ENCODE measurements around the gene ZFP92.

DNA sequence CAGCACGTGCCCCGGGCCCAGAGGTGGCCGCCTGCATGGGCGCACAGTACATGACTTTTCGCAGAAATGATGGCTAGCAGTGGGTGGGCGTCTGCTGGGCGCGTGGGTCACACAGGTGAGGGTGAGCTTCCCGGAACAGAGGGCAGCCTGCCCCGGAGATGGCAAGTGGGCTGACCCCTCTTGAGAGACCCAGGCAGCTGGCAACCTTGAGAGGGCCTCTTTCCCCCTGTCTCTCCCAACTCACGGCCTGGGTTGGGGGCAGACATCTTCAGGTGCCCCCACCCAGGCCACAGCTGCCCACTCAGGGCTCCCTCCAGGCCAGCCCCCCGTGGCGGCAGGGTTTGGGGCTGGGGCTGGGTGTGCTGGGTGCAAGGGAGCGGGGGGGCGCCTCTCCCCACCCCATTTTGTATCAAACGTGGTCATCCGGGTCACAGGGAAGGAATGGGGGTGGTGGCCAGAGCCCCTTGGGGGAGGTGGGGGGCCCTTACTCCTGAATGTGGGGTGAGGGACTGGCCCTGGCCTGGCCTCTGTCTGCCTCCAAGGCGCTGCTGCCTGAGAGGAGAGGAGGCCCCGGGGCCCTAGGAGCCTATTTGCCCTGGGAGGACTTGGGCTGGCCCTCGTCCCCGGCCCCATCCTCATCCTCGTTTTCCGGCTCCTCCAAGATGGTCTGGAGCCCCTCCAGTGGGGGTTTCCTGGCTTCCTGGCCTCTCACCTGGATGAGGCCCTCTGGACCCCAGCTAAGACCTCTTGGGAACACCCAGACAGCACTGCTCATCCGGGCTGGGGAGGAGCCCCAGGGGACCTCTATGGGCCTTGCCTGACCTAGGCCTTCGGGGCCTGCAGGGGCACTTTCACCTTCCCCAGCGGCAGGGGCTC is 14.7 kb upstream of the ZFP92 start:
- TF ChIP-seq POLR2A (IDR thresholded peaks at IDR 0.05; ENCODE audit: low read depth, low read length) (no peak), TAF1 (IDR thresholded peaks at IDR 0.05; ENCODE audit: borderline replicate concordance, low read depth, low read length) (no peak)
